NT2/D1 (cell line): ENCODE results near the gene SPATA21.

Experiments
- SUZ12 ChIP-seq: IDR thresholded peaks from 2 replicates; pipeline ENCODE4 v1.6.1; 2011; ENCODE audit not compliant: insufficient read length, insufficient read depth; ENCODE audit errors: extremely low read depth
- ZNF274 ChIP-seq: IDR thresholded peaks from 2 replicates; pipeline ENCODE4 v1.6.1; 2011; ENCODE audit warnings: mild to moderate bottlenecking, low read depth, low read length

GRCh38 chr1:16356867-16357266 lies 80.4 kb downstream of the SPATA21 start:
- TF ChIP-seq ZNF274 (no peak), SUZ12 (no peak)
